ENCODE measurements around the gene PRKG2. TPM values are rescaled to one million over a fixed set of nuclear protein-coding genes. Genes with fewer than 3 reads are reported as not detected.

Gene PRKG2
- total RNA-seq, 4 donors from 2014 or later: 0.34 to 1.7 (median 1.2) TPM

GRCh38 chr4:81257021-81257420 lies 42.0 kb upstream of the PRKG2 start:
- intact Hi-C loops (cut with DNase I; ENCODE audit: low total_unique reads): no loop called here
- no peak overlapping the region for H3K4me3 ChIP-seq (ENCODE audit: low read depth, poor library complexity, severe bottlenecking)
- TF ChIP-seq, protein P1, sequence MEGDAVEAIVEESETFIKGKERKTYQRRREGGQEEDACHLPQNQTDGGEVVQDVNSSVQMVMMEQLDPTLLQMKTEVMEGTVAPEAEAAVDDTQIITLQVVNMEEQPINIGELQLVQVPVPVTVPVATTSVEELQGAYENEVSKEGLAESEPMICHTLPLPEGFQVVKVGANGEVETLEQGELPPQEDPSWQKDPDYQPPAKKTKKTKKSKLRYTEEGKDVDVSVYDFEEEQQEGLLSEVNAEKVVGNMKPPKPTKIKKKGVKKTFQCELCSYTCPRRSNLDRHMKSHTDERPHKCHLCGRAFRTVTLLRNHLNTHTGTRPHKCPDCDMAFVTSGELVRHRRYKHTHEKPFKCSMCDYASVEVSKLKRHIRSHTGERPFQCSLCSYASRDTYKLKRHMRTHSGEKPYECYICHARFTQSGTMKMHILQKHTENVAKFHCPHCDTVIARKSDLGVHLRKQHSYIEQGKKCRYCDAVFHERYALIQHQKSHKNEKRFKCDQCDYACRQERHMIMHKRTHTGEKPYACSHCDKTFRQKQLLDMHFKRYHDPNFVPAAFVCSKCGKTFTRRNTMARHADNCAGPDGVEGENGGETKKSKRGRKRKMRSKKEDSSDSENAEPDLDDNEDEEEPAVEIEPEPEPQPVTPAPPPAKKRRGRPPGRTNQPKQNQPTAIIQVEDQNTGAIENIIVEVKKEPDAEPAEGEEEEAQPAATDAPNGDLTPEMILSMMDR (IDR thresholded peaks at IDR 0.05): no peak
- TF ChIP-seq POLR2A (IDR thresholded peaks at IDR 0.05): no peak
- no peak for DNase-seq (ENCODE audit: low spot score in 2 of 2)
- 34 to 35% methylated on average over 1 of the region's 1 CpG for WGBS, 2 donors

- intact Hi-C loops (cut with DNase I; ENCODE audit: low total_unique reads): no loop called here
- no peak overlapping the region for H3K4me3 ChIP-seq (ENCODE audit: low read depth, poor library complexity, severe bottlenecking)
- WGBS, 2 donors: 74 to 82% methylated on average over 8 of the region's 8 CpGs
- DNase-seq (ENCODE audit: low spot score in 2 of 2): no peak
- TF ChIP-seq, protein P1 (IDR thresholded peaks at IDR 0.05): no peak
- TF ChIP-seq POLR2A (IDR thresholded peaks at IDR 0.05): no peak
Observed at GRCh38 chr4:81256059-81256970, 41.3 kb upstream of the PRKG2 start.

- DNase-seq (ENCODE audit: low spot score in 2 of 2): no peak
- TF ChIP-seq POLR2A (IDR thresholded peaks at IDR 0.05): no peak
- TF ChIP-seq, protein P1 (IDR thresholded peaks at IDR 0.05): no peak
- no peak overlapping the region for H3K4me3 ChIP-seq (ENCODE audit: low read depth, poor library complexity, severe bottlenecking)
- WGBS, 2 donors: 71 to 78% methylated on average over 1 of the region's 1 CpG
- intact Hi-C loops (cut with DNase I; ENCODE audit: low total_unique reads): no loop called here
Observed at GRCh38 chr4:81255524-81255923, 40.5 kb upstream of the PRKG2 start.

GRCh38 chr4:81250430-81250829 lies 35.4 kb upstream of the PRKG2 start:
- intact Hi-C loops (cut with DNase I; ENCODE audit: low total_unique reads): no loop called here

GRCh38 chr4:81245218-81246009 lies 30.4 kb upstream of the PRKG2 start:
- TF ChIP-seq, protein P1 (IDR thresholded peaks at IDR 0.05): no peak
- TF ChIP-seq POLR2A (IDR thresholded peaks at IDR 0.05): no peak
- WGBS, 2 donors: 74 to 76% methylated on average over 3 of the region's 3 CpGs
- intact Hi-C loops (cut with DNase I; ENCODE audit: low total_unique reads): no loop called here
- no peak for DNase-seq (ENCODE audit: low spot score in 2 of 2)
- H3K4me3 ChIP-seq (ENCODE audit: low read depth, poor library complexity, severe bottlenecking): no peak overlapping the region

More at GRCh38 chr4:81250430-81250829, 35.4 kb upstream of the PRKG2 start:
- no peak overlapping the region for H3K4me3 ChIP-seq (ENCODE audit: low read depth, poor library complexity, severe bottlenecking)
- TF ChIP-seq POLR2A (IDR thresholded peaks at IDR 0.05): no peak
- TF ChIP-seq, protein P1 (IDR thresholded peaks at IDR 0.05): no peak
- whole genome bisulfite sequencing, 2 donors: 74 to 92% methylated on average over 1 of the region's 1 CpG
- no peak for DNase-seq (ENCODE audit: low spot score in 2 of 2)

All from lower leg skin (tissue), 4 donors.